IPS DF 4.7 (cell line): ENCODE data around the gene CAMTA2.

ENCODE experiments used
- DNase-seq: peaks from one replicate; pipeline ENCODE4 v3.0.0-alpha.2; 2013; ENCODE audit warnings: low spot score; ENCODE audit errors: extremely low read depth

The CAMTA2 gene

GRCh38 chr17:4948166-4948930 is 39.1 kb downstream of the CAMTA2 start, which contains the start of gene PFN1:
PFN1 (minus strand) TSS chr17:4948530; CDS start chr17:4948394, 136 bp downstream.
- DNase-seq = no peak

GRCh38 chr17:4947411-4948165 is 39.9 kb downstream of the CAMTA2 start:
- no peak for DNase-seq

GRCh38 chr17:4947010-4947410 is 40.5 kb downstream of the CAMTA2 start:
- DNase-seq = no peak

GRCh38 chr17:4946312-4946976 is 41.0 kb downstream of the CAMTA2 start:
- no peak for DNase-seq

GRCh38 chr17:4945944-4946280 is 41.6 kb downstream of the CAMTA2 start:
- DNase-seq = no peak

- no peak for DNase-seq
Observed at GRCh38 chr17:4945176-4945943, 42.1 kb downstream of the CAMTA2 start.

GRCh38 chr17:4944554-4945175 is 42.8 kb downstream of the CAMTA2 start:
- no peak for DNase-seq

GRCh38 chr17:4944163-4944553 is 43.3 kb downstream of the CAMTA2 start:
- DNase-seq = no peak

- DNase-seq = no peak
Observed at GRCh38 chr17:4942760-4943508, 44.5 kb downstream of the CAMTA2 start.

- DNase-seq = no peak
Observed at GRCh38 chr17:4941319-4941610, 46.2 kb downstream of the CAMTA2 start.

GRCh38 chr17:4940555-4941318 is 46.7 kb downstream of the CAMTA2 start:
- DNase-seq = no peak

GRCh38 chr17:4939796-4940554 is 47.5 kb downstream of the CAMTA2 start, which contains the start of the genes RNF167 and SLC25A11:
RNF167 (plus strand) TSS chr17:4940268; CDS start chr17:4940910, 642 bp downstream.
SLC25A11 (minus strand) TSS chr17:4940046; CDS start chr17:4939910, 136 bp downstream.
- peak; percentile 94 for DNase-seq

GRCh38 chr17:4939546-4939795 is 48.0 kb downstream of the CAMTA2 start:
- no peak for DNase-seq

GRCh38 chr17:4938688-4939545 is 48.6 kb downstream of the CAMTA2 start:
- DNase-seq = no peak

- DNase-seq = no peak
Observed at GRCh38 chr17:4938069-4938491, 49.4 kb downstream of the CAMTA2 start.

- DNase-seq = no peak
Observed at GRCh38 chr17:4937553-4937952, 49.9 kb downstream of the CAMTA2 start.

- DNase-seq = no peak
Observed at GRCh38 chr17:4936436-4936835, 51.0 kb downstream of the CAMTA2 start.

GRCh38 chr17:4935650-4936049 is 51.8 kb downstream of the CAMTA2 start:
- DNase-seq = no peak
